WTC11 (cell line): ENCODE results near the gene ZNF674. TPM values are rescaled to one million over a fixed set of nuclear protein-coding genes. Genes with fewer than 3 reads are reported as not detected.

Experiments used
- ATAC-seq: fragments of 200-7000 bp; cut with Tn5 transposase; 2 replicates; pipeline ENCODE4 v1.10.0; 2021; ENCODE audit warnings: mild to moderate bottlenecking, moderate library complexity
- CTCF ChIA-PET: fragments of 300-600 bp; sonication (Branson Sonifier 250); formaldehyde crosslinking; loops from one replicate; lab custom pipeline; 2021; ENCODE audit warnings: antibody characterized with exemption; lab: Charles Lee
- POLR2A ChIA-PET: fragments of 350-600 bp; sonication (Branson Sonifier 250); formaldehyde crosslinking; loops from one replicate; lab custom pipeline; 2021; ENCODE audit warnings: antibody characterized with exemption; lab: Charles Lee
- DNase-seq: peaks from one replicate; pipeline ENCODE4 v3.0.0; 2021; ENCODE audit warnings: low spot score
- H3K27ac Mint-ChIP-seq: 2 replicates; pipeline ENCODE4 v1.8.0; 2021; ENCODE audit warnings: mixed read lengths
- H3K27me3 Mint-ChIP-seq: 2 replicates; pipeline ENCODE4 v1.8.0; 2021; ENCODE audit warnings: low read depth, mild to moderate bottlenecking, moderate library complexity, mixed read lengths
- H3K36me3 Mint-ChIP-seq: 2 replicates; pipeline ENCODE4 v1.8.0; 2021; ENCODE audit warnings: mixed read lengths
- H3K4me1 Mint-ChIP-seq: 2 replicates; pipeline ENCODE4 v1.8.0; 2022; ENCODE audit warnings: mixed read lengths
- H3K4me3 Mint-ChIP-seq: 2 replicates; pipeline ENCODE4 v1.8.0; 2021; ENCODE audit warnings: mild to moderate bottlenecking, moderate library complexity, mixed read lengths
- H3K9me3 Mint-ChIP-seq: 2 replicates; pipeline ENCODE4 v1.8.0; 2021; ENCODE audit warnings: mixed read lengths
- GABPB1 ChIP-seq: sonication (generic); formaldehyde crosslinking; IDR thresholded peaks from 2 replicates; pipeline ENCODE4 v1.8.1; 2023; ENCODE audit warnings: mild to moderate bottlenecking, missing genetic modification reagents
- GRHL2 ChIP-seq: fragments of 250-450 bp; sonication (Bioruptor Pico); IDR thresholded peaks from 2 replicates; pipeline ENCODE4 v1.8.0; 2022; ENCODE audit warnings: mild to moderate bottlenecking, moderate library complexity; ENCODE audit not compliant: insufficient replicate concordance, severe bottlenecking
- HMGA2 ChIP-seq: fragments of 250-450 bp; sonication (Bioruptor Pico); IDR thresholded peaks from 2 replicates; pipeline ENCODE4 v1.4.0; 2021; ENCODE audit warnings: mild to moderate bottlenecking, moderate library complexity
- IRF1 ChIP-seq: sonication (generic); formaldehyde crosslinking; IDR thresholded peaks from 2 replicates; pipeline ENCODE4 v1.8.0; 2023; ENCODE audit warnings: missing genetic modification reagents
- KAT7 ChIP-seq: sonication (generic); formaldehyde crosslinking; IDR thresholded peaks from 2 replicates; pipeline ENCODE4 v1.8.1; 2023; ENCODE audit warnings: missing genetic modification reagents, mild to moderate bottlenecking, borderline replicate concordance
- NFYB ChIP-seq: sonication (generic); formaldehyde crosslinking; conservative IDR thresholded peaks from 2 replicates; pipeline ENCODE4 v1.8.0; 2022; ENCODE audit warnings: low read depth, missing genetic modification reagents
- PREB ChIP-seq: sonication (generic); formaldehyde crosslinking; IDR thresholded peaks from 2 replicates; pipeline ENCODE4 v1.8.1; 2022; ENCODE audit warnings: mild to moderate bottlenecking, missing genetic modification reagents, moderate library complexity, borderline replicate concordance
- TP53 ChIP-seq: sonication (generic); formaldehyde crosslinking; IDR thresholded peaks from 2 replicates; pipeline ENCODE4 v1.8.1; 2023; ENCODE audit warnings: mild to moderate bottlenecking, missing genetic modification reagents
- ZNF396 ChIP-seq: fragments of 250-450 bp; sonication (Bioruptor Pico); IDR thresholded peaks from 2 replicates; pipeline ENCODE4 v1.8.0; 2021; ENCODE audit warnings: mild to moderate bottlenecking, moderate library complexity, borderline replicate concordance
- ZNF423 ChIP-seq: fragments of 250-450 bp; sonication (Bioruptor Pico); IDR thresholded peaks from 2 replicates; pipeline ENCODE4 v2.1.2; 2022; ENCODE audit warnings: mild to moderate bottlenecking, moderate library complexity
- ZNF512 ChIP-seq: sonication (generic); formaldehyde crosslinking; IDR thresholded peaks from 2 replicates; pipeline ENCODE4 v1.8.1; 2022; ENCODE audit warnings: missing genetic modification reagents, borderline replicate concordance
- total RNA-seq: library from RNA; stranded (reverse); gene quantifications from 3 replicates; pipeline ENCODE4 v1.2.3, GENCODE V29; 2021
- TF ChIP-seq, protein P1 (sequence below): fragments of 250-450 bp; sonication (Bioruptor Pico); IDR thresholded peaks from 2 replicates; pipeline ENCODE4 v1.9.0; 2021; ENCODE audit warnings: mild to moderate bottlenecking
- TF ChIP-seq, protein P2 (sequence below): sonication (generic); formaldehyde crosslinking; conservative IDR thresholded peaks from 2 replicates; pipeline ENCODE4 v1.8.1; 2023; ENCODE audit warnings: mild to moderate bottlenecking, low read depth, missing genetic modification reagents, moderate library complexity
- TF ChIP-seq, protein P3 (sequence below): fragments of 250-450 bp; sonication (Bioruptor Pico); conservative IDR thresholded peaks from 2 replicates; pipeline ENCODE4 v1.9.0; 2021; ENCODE audit warnings: mild to moderate bottlenecking
- TF ChIP-seq, protein P4 (sequence below): fragments of 200-600 bp; IDR thresholded peaks from 2 replicates; pipeline ENCODE4 v1.8.0; 2022; ENCODE audit warnings: antibody characterized with exemption
- TF ChIP-seq, protein P5 (sequence below): sonication (generic); formaldehyde crosslinking; IDR thresholded peaks from 2 replicates; pipeline ENCODE4 v1.8.1; 2023; ENCODE audit warnings: mild to moderate bottlenecking, missing genetic modification reagents, moderate library complexity
- TF ChIP-seq, protein P6 (sequence below): fragments of 250-450 bp; sonication (Bioruptor Pico); IDR thresholded peaks from 2 replicates; pipeline ENCODE4 v1.9.0; 2021; ENCODE audit warnings: mild to moderate bottlenecking

ZNF674 gene
- total RNA-seq, 1 experiment from 2014 or later: 7.0 TPM

GRCh38 chrX:46582966-46583365 lies 37.7 kb upstream of the ZNF674 start (continued):
- TF ChIP-seq, protein P1, sequence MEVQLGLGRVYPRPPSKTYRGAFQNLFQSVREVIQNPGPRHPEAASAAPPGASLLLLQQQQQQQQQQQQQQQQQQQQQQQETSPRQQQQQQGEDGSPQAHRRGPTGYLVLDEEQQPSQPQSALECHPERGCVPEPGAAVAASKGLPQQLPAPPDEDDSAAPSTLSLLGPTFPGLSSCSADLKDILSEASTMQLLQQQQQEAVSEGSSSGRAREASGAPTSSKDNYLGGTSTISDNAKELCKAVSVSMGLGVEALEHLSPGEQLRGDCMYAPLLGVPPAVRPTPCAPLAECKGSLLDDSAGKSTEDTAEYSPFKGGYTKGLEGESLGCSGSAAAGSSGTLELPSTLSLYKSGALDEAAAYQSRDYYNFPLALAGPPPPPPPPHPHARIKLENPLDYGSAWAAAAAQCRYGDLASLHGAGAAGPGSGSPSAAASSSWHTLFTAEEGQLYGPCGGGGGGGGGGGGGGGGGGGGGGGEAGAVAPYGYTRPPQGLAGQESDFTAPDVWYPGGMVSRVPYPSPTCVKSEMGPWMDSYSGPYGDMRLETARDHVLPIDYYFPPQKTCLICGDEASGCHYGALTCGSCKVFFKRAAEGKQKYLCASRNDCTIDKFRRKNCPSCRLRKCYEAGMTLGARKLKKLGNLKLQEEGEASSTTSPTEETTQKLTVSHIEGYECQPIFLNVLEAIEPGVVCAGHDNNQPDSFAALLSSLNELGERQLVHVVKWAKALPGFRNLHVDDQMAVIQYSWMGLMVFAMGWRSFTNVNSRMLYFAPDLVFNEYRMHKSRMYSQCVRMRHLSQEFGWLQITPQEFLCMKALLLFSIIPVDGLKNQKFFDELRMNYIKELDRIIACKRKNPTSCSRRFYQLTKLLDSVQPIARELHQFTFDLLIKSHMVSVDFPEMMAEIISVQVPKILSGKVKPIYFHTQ: no peak
- no peak for TF ChIP-seq HMGA2 (CRISPR knock-in tag)
- no peak for TF ChIP-seq IRF1 (CRISPR knock-in tag)
- TF ChIP-seq, protein P2, sequence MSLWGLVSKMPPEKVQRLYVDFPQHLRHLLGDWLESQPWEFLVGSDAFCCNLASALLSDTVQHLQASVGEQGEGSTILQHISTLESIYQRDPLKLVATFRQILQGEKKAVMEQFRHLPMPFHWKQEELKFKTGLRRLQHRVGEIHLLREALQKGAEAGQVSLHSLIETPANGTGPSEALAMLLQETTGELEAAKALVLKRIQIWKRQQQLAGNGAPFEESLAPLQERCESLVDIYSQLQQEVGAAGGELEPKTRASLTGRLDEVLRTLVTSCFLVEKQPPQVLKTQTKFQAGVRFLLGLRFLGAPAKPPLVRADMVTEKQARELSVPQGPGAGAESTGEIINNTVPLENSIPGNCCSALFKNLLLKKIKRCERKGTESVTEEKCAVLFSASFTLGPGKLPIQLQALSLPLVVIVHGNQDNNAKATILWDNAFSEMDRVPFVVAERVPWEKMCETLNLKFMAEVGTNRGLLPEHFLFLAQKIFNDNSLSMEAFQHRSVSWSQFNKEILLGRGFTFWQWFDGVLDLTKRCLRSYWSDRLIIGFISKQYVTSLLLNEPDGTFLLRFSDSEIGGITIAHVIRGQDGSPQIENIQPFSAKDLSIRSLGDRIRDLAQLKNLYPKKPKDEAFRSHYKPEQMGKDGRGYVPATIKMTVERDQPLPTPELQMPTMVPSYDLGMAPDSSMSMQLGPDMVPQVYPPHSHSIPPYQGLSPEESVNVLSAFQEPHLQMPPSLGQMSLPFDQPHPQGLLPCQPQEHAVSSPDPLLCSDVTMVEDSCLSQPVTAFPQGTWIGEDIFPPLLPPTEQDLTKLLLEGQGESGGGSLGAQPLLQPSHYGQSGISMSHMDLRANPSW: no peak
- TF ChIP-seq NFYB: no peak
- TF ChIP-seq PREB (CRISPR knock-in tag): no peak
- TF ChIP-seq, all 79 proteins: peak for 0

- H3K9me3 Mint-ChIP-seq: no peaks in the 10 kb centered on the region
- H3K36me3 Mint-ChIP-seq: 0 out of 2 replicates have a peak, but pooled peaks cover 3% of the 10 kb centered on the region
- TF ChIP-seq, protein P3, sequence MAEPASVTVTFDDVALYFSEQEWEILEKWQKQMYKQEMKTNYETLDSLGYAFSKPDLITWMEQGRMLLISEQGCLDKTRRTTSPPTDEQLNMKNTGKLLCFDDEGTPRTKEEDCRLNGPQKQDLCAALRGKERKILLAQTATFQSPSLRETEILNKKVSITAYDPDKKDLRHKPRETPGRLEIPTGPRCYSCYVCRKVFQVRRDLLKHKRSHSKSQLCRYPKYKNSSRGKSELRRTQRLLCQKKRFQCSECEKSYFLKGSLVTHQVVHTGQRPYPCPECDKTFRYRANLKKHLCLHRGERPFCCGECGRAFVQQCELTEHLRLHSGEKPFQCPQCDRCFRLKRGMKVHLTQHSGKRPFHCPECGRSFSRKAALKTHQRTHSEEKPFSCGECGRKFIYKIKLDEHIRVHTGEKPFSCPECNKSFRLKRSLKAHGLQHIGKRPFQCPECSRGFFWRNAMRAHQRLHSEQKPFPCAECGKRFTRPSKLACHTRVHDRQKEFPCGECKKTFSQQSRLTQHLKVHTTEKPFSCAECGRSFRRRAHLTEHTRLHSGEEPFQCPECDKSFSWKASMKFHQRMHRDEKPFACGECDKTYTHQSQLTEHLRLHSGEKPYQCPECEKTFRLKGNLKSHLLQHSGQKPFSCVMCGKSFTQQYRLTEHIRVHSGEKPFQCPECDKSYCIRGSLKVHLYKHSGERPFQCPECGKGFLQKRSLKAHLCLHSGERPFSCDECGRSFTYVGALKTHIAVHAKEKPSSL (CRISPR knock-in tag): no peak
- TF ChIP-seq ZNF512 (CRISPR knock-in tag) (no peak), GRHL2 (no peak), GABPB1 (CRISPR knock-in tag) (no peak), ZNF423 (no peak), TP53 (CRISPR knock-in tag) (no peak), ZNF396 (CRISPR knock-in tag) (no peak), HMGA2 (CRISPR knock-in tag) (no peak), KAT7 (CRISPR knock-in tag) (no peak)
- TF ChIP-seq, protein P4, sequence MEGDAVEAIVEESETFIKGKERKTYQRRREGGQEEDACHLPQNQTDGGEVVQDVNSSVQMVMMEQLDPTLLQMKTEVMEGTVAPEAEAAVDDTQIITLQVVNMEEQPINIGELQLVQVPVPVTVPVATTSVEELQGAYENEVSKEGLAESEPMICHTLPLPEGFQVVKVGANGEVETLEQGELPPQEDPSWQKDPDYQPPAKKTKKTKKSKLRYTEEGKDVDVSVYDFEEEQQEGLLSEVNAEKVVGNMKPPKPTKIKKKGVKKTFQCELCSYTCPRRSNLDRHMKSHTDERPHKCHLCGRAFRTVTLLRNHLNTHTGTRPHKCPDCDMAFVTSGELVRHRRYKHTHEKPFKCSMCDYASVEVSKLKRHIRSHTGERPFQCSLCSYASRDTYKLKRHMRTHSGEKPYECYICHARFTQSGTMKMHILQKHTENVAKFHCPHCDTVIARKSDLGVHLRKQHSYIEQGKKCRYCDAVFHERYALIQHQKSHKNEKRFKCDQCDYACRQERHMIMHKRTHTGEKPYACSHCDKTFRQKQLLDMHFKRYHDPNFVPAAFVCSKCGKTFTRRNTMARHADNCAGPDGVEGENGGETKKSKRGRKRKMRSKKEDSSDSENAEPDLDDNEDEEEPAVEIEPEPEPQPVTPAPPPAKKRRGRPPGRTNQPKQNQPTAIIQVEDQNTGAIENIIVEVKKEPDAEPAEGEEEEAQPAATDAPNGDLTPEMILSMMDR: no peak
- TF ChIP-seq, protein P5, sequence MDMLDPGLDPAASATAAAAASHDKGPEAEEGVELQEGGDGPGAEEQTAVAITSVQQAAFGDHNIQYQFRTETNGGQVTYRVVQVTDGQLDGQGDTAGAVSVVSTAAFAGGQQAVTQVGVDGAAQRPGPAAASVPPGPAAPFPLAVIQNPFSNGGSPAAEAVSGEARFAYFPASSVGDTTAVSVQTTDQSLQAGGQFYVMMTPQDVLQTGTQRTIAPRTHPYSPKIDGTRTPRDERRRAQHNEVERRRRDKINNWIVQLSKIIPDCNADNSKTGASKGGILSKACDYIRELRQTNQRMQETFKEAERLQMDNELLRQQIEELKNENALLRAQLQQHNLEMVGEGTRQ: no peak
- TF ChIP-seq, protein P6, sequence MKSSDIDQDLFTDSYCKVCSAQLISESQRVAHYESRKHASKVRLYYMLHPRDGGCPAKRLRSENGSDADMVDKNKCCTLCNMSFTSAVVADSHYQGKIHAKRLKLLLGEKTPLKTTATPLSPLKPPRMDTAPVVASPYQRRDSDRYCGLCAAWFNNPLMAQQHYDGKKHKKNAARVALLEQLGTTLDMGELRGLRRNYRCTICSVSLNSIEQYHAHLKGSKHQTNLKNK (CRISPR knock-in tag): no peak
- peak overlapping the region; percentile 93 for H3K27ac Mint-ChIP-seq
- ATAC-seq (no peak), DNase-seq (no peak)
- H3K4me1 Mint-ChIP-seq: peaks cover 46% of the 10 kb centered on the region
- POLR2A ChIA-PET: no interaction called here
- CTCF ChIA-PET: no interaction called here
- peak overlapping the region; percentile 41 for H3K4me3 Mint-ChIP-seq
- no peaks in the 10 kb centered on the region for H3K27me3 Mint-ChIP-seq
These were observed 37.1 kb upstream of the ZNF674 start for GRCh38 chrX:46582325-46582724.
